HG03060 (cell line): ENCODE measurements around the gene GLIS1.

Experiments
- ATAC-seq: cut with Tn5 transposase; IDR thresholded peaks from one replicate; pipeline ENCODE4 v1.9.1; 2021; ENCODE audit warnings: low read depth, moderate number of reproducible peaks; ENCODE audit not compliant: unreplicated experiment

GLIS1 gene

GRCh38 chr1:53681351-53681976 lies 57.5 kb downstream of the GLIS1 start:
- ATAC-seq, result no peak

DNA sequence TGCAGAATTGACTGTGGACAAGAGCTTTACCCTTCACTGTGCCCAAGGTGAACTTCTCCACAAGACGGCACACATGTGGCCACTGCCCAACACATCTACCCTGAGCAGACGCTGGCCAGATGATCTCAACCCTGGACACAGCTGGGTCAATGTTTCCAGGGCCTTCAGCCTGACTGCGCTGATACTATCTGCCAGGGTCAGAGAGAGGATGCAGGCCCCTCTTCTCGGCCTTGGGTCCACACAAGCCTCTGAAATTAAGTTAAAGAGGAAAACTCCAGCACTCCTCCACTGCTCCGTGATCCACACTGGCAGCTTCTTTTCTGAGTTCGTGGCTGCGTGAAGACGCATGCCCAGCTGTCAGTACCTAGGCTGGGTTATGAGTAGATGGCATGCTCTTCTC lies 58.1 kb downstream of the GLIS1 start:
- no peak for ATAC-seq

GRCh38 chr1:53678938-53679825 lies 59.8 kb downstream of the GLIS1 start:
- ATAC-seq, result no peak

DNA sequence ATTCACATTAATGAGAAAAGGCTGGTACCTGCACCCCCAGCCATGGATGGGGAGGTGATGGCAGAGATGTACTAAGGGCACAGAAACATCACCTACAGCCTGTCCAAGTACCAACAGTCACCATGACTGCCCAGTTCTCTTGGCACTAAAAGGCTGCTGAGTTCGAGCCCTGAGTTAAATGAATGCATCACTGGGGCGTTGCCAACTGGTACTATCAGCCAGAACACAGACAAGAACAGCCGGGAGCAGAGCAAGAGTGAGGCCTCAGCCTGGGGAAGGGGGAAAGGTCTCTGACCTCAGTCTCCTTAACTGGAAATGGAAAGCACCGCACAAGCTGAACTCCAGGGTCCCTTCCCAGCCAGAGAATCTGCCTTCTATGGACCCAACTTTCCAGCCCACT lies 60.5 kb downstream of the GLIS1 start:
- no peak for ATAC-seq

DNA sequence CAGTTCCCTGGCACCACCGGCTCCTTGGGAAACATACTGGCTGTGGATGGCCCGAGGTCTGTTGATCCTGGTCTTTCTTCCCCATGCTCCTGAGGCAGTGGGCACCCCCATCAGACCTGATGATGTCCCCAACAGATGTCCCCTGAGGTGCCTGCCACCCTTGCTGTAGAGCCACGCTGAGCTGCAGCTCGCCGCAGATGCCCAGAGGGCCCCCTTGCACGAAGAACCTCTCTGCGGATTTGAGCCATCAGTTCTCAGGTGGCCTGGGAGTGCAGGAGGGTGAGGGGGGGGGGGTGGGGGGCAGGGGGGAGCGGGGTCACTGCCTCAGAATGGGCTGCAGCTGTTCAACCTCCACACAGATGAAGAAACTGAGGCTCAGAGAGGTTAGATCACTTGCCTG lies 60.9 kb downstream of the GLIS1 start:
- ATAC-seq, result no peak

GRCh38 chr1:53677486-53677885 lies 61.5 kb downstream of the GLIS1 start:
- ATAC-seq, result no peak

- no peak for ATAC-seq
Measured at GRCh38 chr1:53672785-53673184, 66.2 kb downstream of the GLIS1 start.

GRCh38 chr1:53672243-53672642 lies 66.7 kb downstream of the GLIS1 start:
- no peak for ATAC-seq

DNA sequence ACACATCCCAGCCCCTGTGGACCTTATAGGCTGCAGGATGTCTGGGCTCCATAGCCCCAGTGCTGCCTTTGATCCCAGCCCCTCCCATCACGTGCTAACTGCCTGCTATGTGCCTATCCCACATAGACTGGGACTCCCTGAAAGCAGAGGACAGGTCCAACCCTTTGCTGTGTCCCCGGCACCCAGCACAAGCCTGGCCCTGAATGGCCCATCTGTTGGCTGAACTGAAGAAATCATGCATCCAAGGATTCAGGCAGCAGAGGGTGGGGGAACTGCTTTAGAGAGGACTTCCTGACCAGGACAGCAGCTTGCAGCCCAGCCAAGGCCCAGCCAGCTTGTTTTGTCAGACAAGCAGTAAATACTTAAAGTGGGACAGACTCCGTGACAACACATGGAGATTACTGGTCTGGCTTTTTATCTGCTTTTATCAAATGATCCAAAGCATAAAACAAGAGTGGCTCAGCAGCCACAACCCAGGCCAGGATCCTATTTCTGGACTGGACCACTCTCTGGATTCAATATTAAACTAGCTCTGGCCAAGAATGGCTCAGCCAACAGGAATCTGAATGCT lies 69.3 kb downstream of the GLIS1 start:
- no peak for ATAC-seq

- ATAC-seq, result no peak
Measured at GRCh38 chr1:53666566-53666965, 72.4 kb downstream of the GLIS1 start.

DNA sequence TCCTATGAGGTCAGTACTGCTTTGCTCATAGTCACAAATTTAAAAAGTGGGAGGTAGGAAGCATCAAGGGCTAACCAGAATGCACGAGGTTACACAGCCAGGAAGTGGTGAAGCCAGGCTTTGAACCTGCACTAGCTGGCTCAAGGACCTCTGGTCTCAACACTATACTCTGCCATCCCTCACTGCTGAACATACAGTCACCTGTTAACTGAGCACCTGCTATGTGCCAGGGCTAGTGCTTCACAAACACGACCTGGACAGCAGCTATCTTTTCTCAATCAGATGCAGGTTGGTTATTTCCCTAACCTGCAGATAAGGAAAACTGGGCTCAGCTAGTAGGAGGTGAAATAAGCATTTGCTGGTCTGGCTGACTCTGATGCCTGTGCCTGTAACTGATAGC lies 73.0 kb downstream of the GLIS1 start:
- no peak for ATAC-seq

DNA sequence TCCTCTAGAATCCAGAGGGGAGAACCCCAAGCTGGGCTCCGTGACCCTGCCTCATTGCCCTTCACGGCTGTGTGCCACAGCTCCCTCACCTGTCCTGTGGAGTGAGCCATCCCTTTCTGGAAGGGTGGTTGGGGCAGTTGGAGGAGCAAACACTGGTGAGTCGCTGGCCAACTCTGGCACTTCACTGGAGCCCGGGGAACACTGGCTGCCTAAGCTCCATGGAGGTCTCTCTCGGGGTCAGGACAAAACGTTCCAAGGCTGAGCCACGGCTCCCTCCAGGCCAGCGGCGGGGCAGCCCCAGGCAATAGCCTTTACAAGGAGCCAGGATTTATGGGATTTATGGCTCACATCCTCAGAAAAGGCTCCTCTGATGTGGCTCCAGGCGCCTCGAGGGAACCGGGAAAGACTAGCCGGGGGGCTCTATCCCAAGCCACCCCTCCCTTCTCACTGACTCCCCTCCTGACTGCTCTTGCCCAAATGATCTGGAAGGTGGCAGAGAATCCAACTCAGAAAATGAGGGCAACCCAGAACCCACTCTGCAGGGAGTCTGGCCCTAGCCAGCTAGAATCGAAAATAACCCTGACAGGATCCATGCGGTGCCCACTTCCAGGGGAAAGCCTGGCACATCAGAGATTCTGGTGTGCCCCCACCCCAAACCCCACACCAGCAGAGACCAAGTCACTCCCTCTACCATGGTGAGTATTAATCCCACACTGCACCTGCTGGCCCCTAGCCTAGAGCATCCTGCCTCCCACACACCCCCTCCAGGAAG lies 75.2 kb downstream of the GLIS1 start:
- ATAC-seq, result no peak

DNA sequence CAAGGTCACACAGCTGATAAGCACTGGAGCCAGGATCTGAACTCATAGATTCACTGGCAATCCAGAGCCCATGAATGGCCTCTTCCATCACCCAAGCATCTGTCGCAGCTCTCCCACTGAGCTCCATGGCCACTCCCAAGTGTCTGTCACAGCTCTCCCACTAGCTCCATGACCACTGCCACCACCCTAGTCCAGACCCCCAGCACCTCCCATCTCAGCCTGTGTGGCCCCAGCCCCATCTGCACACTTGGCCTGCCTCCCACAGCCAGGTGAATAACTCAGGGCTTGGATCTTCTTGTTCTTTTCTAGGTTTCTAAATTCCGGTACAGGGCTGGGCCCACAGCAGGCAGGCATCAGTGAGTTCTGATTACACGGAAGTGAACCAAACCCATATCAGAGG lies 76.0 kb downstream of the GLIS1 start:
- no peak for ATAC-seq

GRCh38 chr1:53662169-53662568 lies 76.8 kb downstream of the GLIS1 start:
- ATAC-seq, result no peak

DNA sequence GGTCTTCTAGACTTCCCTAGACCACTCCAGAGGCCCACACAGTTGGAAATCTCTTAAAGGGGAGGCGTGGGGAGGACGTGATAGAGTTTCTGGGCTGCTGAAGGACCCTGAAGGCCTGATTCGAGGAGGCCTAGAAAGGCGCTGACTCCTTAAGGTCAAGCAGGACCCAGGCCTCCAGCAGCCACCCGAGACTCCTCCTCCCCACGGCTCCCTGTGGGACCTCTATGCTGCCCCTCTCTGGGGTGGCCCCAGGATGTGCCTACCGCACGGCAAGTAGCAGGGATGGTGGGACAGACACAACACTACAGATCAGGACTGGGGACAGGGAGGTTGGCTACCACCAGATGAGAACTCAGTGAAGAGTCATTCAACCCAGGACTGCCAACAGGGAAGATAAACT lies 77.5 kb downstream of the GLIS1 start:
- ATAC-seq, result no peak

DNA sequence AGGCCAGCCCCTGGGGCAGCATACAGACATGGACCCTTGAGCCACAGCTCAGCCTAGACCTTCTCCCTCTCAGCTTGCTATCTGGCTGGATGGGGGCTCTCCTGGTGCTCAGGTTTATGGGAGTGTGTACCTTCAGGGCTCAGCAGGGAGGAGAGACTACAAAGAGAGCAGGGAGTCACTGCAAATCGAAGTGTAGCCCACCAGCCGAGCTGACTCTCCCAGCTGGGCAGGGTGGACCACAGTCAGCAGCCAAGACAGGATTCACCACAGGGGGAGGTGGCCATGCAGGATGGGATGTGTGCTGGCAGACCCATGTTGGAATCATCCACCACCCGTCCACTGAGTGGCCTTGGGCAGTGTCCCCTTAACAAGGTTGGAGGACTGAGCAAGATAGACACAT lies 78.3 kb downstream of the GLIS1 start:
- ATAC-seq, result no peak

- no peak for ATAC-seq
Measured at GRCh38 chr1:53659436-53659835, 79.5 kb downstream of the GLIS1 start.

- ATAC-seq, result no peak
Measured at GRCh38 chr1:53658489-53659230, 80.3 kb downstream of the GLIS1 start.

DNA sequence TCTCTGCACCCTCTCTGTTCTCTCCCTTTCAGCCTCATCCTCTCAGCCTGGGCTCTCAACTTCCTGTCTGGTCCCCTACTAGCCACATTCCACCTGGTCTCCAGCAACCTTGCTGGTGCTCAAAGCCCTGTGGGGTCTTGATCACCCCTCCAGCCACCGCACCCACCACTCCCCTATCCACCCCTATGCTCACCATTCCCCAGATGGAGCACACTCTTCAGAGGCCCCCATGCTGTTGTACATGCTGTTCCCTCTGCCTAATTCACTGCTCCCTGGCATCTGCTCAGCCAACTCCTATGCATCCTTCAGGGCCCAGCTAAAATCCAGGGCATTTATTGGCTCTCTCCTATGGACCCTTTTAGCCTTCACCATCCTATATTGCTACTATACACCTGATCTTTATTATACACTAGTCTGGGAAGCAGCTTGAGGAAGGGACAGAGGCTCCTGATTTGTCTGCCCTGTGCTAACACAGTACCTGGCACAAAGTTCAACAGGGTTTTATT lies 81.0 kb downstream of the GLIS1 start:
- ATAC-seq, result no peak

DNA sequence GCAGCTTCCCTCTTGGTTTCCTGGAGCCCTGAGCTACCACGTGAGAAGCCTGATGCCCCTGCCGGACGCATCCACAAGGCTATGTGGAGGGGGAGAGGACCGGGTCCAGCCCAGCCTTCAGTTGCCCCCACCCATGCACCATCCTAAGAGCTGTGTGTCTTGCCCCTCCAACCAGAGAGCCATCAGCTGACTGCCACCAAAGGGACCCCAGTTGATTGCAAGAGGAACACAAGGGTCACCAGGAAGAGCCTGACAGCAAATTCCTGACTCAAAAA lies 81.5 kb downstream of the GLIS1 start:
- ATAC-seq, result no peak
